Occipital lobe (tissue), 2 donors: ENCODE measurements around the gene RBMY1A1. TPM values are rescaled to one million over a fixed set of nuclear protein-coding genes. Genes with fewer than 3 reads are reported as not detected.
"Not testable (repeated sequence)": the region's sequence is repeated elsewhere in the genome, so short reads cannot be mapped to it uniquely, and the experiment has no call there.

ENCODE experiments used
- DNase-seq: peaks from one replicate; lab custom pipeline; 2025; lab: John Stamatoyannopoulos, UW
- total RNA-seq: library from RNA; depleted of rRNA; stranded (reverse); fragments of >200 nt; gene quantifications from one replicate; pipeline ENCODE4 v1.2.3, GENCODE V29; 2014

Gene RBMY1A1
- total RNA-seq = not detected

- DNase-seq = not testable (repeated sequence)
These were observed at the start of gene RBMY1A1 for GRCh38 chrY:21534579-21534978. Gene RBMY1A1, plus strand, starts transcription at chrY:21534879. Its CDS starts 2,013 bp downstream, at chrY:21536892.

- not testable (repeated sequence) for DNase-seq
These were observed 23.6 kb upstream of the RBMY1A1 start, which contains the start of gene RBMY1B for GRCh38 chrY:21511038-21511437. Gene RBMY1B, plus strand, starts transcription at chrY:21511338. Its CDS starts 2,013 bp downstream, at chrY:21513351.

GRCh38 chrY:21559316-21559984 is 24.8 kb downstream of the RBMY1A1 start:
- not testable (repeated sequence) for DNase-seq

- no peak for DNase-seq
These were observed 50.8 kb downstream of the RBMY1A1 start for GRCh38 chrY:21585449-21585848.

- not testable (repeated sequence) for DNase-seq
These were observed 51.8 kb downstream of the RBMY1A1 start for GRCh38 chrY:21586454-21586853.

GRCh38 chrY:21592059-21592458 is 57.4 kb downstream of the RBMY1A1 start:
- DNase-seq = no peak

- not testable (repeated sequence) for DNase-seq
These were observed 61.6 kb downstream of the RBMY1A1 start for GRCh38 chrY:21596287-21596686.

Other genes with a start within 250 kb of the RBMY1A1 start
- gene RBMY1B, start 23.5 kb upstream of the RBMY1A1 start, total RNA-seq = not detected